GM10248 (cell line): ENCODE measurements around the gene AEN.

Experiments
- CTCF ChIA-PET: fragments of 300-600 bp; sonication (Branson Sonifier 250); formaldehyde crosslinking; extraction: SDS; loops from one replicate; lab custom pipeline; 2021; ENCODE audit warnings: antibody characterized with exemption; lab: Yijun Ruan, JAX
- POLR2A ChIA-PET: fragments of 350-650 bp; sonication (Branson Sonifier 250); formaldehyde crosslinking; extraction: SDS; loops from one replicate; lab custom pipeline; 2020; ENCODE audit warnings: antibody characterized with exemption; lab: Yijun Ruan, JAX
- DNase-seq: peaks from one replicate; pipeline ENCODE4 v3.0.0; 2012; ENCODE audit errors: extremely low spot score
- CTCF ChIP-seq: IDR thresholded peaks from 2 replicates; pipeline ENCODE4 v1.5.1; 2012; ENCODE audit warnings: mild to moderate bottlenecking, low read depth; ENCODE audit errors: extremely low read depth, missing control alignments, control extremely low read depth

Gene AEN

GRCh38 chr15:88586401-88587162 is 34.6 kb upstream of the AEN start:
- POLR2A ChIA-PET: no interaction called here
- no peak for DNase-seq
- TF ChIP-seq CTCF: no peak
- CTCF ChIA-PET: no interaction called here

GRCh38 chr15:88590759-88591158 is 30.4 kb upstream of the AEN start:
- DNase-seq: no peak
- no peak for TF ChIP-seq CTCF
- CTCF ChIA-PET: no interaction called here
- POLR2A ChIA-PET: no interaction called here

- ChIA-PET POLR2A (no interaction called here), CTCF (no interaction called here)
- TF ChIP-seq CTCF: no peak
- no peak for DNase-seq
Observed at GRCh38 chr15:88591384-88591783, 29.8 kb upstream of the AEN start.

- POLR2A ChIA-PET: no interaction called here
- CTCF ChIA-PET: no interaction called here
- DNase-seq: no peak
- no peak for TF ChIP-seq CTCF
Observed at GRCh38 chr15:88603885-88604284, 17.3 kb upstream of the AEN start.

GRCh38 chr15:88604381-88605188 is 16.6 kb upstream of the AEN start:
- DNase-seq: no peak
- TF ChIP-seq CTCF: no peak
- ChIA-PET POLR2A (no interaction called here), CTCF (interaction anchor here (1.1 kb wide), 1 partner anchor 24 kb away, joined by 3 read pairs; no protein-coding TSS in a partner anchor)

- CTCF ChIA-PET: interaction anchor here (1.1 kb wide), 1 partner anchor 25 kb away, joined by 3 read pairs; no protein-coding TSS in a partner anchor
- peak; percentile 36 for DNase-seq
- no peak for TF ChIP-seq CTCF
- POLR2A ChIA-PET: no interaction called here
Observed at GRCh38 chr15:88605189-88606069, 15.7 kb upstream of the AEN start.
